Body of pancreas (tissue), 4 donors: ENCODE data around the gene CLCNKB. TPM values are rescaled to one million over a fixed set of nuclear protein-coding genes. Genes with fewer than 3 reads are reported as not detected.

Experiments used
- ATAC-seq: fragments of 150-250 bp; one replicate; pipeline ENCODE4 v1.9.1; 2016
- DNase-seq, 4 donors: peaks; one replicate each; pipeline ENCODE4 v3.0.0-alpha.2; 2019
- H3K27ac ChIP-seq, 4 donors: fragments of 200-600 bp; sonication (generic); 1 replicate in 3 of 4; 2 replicates in 1 of 4; pipeline versions ENCODE4 v1.5.1 to v1.6.1; 2016 to 2019; ENCODE audit warnings: mild to moderate bottlenecking in 1 of 4, mixed read lengths in 1 of 4, moderate library complexity in 1 of 4
- H3K27me3 ChIP-seq, 2 donors: fragments of 200-600 bp; sonication (generic); one replicate each; pipeline ENCODE4 v1.6.0; 2016; ENCODE audit warnings: mild to moderate bottlenecking in 1 of 2
- H3K36me3 ChIP-seq, 2 donors: fragments of 200-600 bp; sonication (generic); replicated peaks in 1 of 2; 2 replicates each; pipeline ENCODE4 v1.5.1; 2016; ENCODE audit warnings: low read depth in 2 of 2; ENCODE audit not compliant: insufficient read depth in 1 of 2
- H3K4me1 ChIP-seq: fragments of 200-600 bp; sonication (generic); one replicate; pipeline ENCODE4 v1.6.0; 2016
- H3K4me3 ChIP-seq, 2 donors: fragments of 200-600 bp; sonication (generic); 1 replicate in 1 of 2; 2 replicates in 1 of 2; pipeline ENCODE4 v1.5.1; 2016 to 2019
- H3K9me3 ChIP-seq, 3 donors: fragments of 200-600 bp; sonication (generic); 1 replicate in 2 of 3; 2 replicates in 1 of 3; pipeline ENCODE4 v1.5.1; 2016
- POLR2A ChIP-seq, 3 donors: fragments of 450-650 bp; IDR thresholded peaks; one replicate each; pipeline ENCODE4 v1.6.1; 2016; ENCODE audit warnings: antibody characterized with exemption in 3 of 3, mild to moderate bottlenecking in 2 of 3
- WGBS, 2 donors: methylation state at CpG; one replicate each; pipeline ENCODE4 v1.1.5; 2017; 5-methylcytosine and 5-hydroxymethylcytosine counted together
- intact Hi-C: fragments of 100-400 bp; cut with DNase I; formaldehyde crosslinking; loops from one replicate; pipeline ENCODE4 v1.15.1; 2023
- total RNA-seq, 2 donors: library from RNA; depleted of rRNA; stranded (reverse); fragments of >200 nt; gene quantifications; one replicate each; pipeline ENCODE4 v1.1.0, GENCODE V29; 2016
- TF ChIP-seq, protein P1 (sequence below), 7 experiments: fragments of 450-650 bp in 4 of 7; fragments of 200-600 bp in 3 of 7; sonication (generic) in 3 of 7; IDR thresholded peaks; one replicate each; pipeline ENCODE4 v1.5.1; 2016 to 2019; ENCODE audit warnings: antibody characterized with exemption in 7 of 7

CLCNKB gene
- total RNA-seq, 2 donors from 2014 or later, result 1.3 TPM; not detected in 1

GRCh38 chr1:16013908-16014258 lies 29.7 kb upstream of the CLCNKB start:
- DNase-seq (no peak), ATAC-seq (no peak)
- no peaks in the 10 kb centered on the region for H3K36me3 ChIP-seq
- 40 to 58% methylated on average over 3 to 4 of the region's 4 CpGs for WGBS, 2 donors
- H3K27ac ChIP-seq, result peak overlapping the region; percentile 20 to 77 (median 66)
- intact Hi-C loops, result no loop called here
- H3K4me1 ChIP-seq, result peaks cover 50% of the 10 kb centered on the region
- no peak overlapping the region for H3K4me3 ChIP-seq
- TF ChIP-seq, protein P1, sequence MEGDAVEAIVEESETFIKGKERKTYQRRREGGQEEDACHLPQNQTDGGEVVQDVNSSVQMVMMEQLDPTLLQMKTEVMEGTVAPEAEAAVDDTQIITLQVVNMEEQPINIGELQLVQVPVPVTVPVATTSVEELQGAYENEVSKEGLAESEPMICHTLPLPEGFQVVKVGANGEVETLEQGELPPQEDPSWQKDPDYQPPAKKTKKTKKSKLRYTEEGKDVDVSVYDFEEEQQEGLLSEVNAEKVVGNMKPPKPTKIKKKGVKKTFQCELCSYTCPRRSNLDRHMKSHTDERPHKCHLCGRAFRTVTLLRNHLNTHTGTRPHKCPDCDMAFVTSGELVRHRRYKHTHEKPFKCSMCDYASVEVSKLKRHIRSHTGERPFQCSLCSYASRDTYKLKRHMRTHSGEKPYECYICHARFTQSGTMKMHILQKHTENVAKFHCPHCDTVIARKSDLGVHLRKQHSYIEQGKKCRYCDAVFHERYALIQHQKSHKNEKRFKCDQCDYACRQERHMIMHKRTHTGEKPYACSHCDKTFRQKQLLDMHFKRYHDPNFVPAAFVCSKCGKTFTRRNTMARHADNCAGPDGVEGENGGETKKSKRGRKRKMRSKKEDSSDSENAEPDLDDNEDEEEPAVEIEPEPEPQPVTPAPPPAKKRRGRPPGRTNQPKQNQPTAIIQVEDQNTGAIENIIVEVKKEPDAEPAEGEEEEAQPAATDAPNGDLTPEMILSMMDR (IDR thresholded peaks at IDR 0.05), result no peak
- TF ChIP-seq POLR2A (IDR thresholded peaks at IDR 0.05), result no peak
- H3K9me3 ChIP-seq, result no peaks in the 10 kb centered on the region
- H3K27me3 ChIP-seq, result no peaks in the 10 kb centered on the region

DNA sequence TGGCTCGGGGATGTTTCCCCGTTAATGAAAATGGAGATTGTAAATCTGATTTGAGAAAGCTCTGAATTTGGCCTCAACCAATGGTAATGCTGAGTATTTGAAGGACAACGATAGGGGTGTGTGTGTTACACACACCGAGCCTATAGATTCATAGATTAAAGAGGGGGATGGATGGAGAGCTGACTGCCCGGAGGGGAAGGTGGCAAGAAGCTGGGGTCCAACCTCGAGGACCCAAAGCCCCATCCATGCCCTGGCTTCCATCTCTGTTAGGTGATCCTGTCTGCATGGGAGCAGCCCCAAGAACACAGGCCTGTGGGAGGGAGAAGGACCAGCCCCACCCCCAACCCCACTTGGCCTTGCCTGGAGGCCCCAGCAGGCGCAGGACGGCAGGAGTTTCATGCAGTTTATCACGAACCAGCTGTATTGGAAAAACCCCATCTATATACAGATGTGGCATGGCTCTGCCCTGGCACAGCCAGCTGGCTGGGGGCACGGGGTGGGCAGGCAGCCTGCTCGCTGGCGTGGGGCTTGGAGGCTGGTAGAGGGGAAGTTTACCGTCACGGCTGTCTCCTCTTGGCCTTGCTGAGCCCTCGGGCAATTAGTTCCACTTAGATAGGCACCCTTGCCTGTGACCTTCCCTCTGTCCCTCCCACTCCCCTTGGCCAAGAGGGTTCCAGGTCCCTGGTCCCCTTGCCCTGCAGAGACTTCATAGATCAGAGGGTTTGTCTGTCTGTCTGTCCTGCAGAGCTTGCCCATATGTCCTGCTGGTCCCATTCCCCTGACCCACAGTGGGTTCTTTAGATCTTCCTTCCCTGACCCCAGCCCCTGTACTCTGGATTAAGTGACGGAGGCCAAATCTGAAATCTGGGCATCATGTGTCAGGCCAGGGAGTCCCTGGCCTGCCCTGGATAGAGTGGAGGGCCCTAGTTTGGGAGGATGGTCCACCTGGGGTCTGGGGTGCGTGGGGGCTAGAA lies 28.8 kb upstream of the CLCNKB start:
- ATAC-seq (no peak), DNase-seq (peak in 3 of 4 donors; percentile 49 to 75 (median 51))
- Histone ChIP-seq H3K36me3 (no peaks in the 10 kb centered on the region), H3K4me3 (no peak overlapping the region), H3K4me1 (peaks cover 54% of the 10 kb centered on the region), H3K27me3 (no peaks in the 10 kb centered on the region), H3K9me3 (no peaks in the 10 kb centered on the region), H3K27ac (peak overlapping the region; percentile 7 to 70 (median 40))
- 56 to 68% methylated on average over 11 to 17 of the region's 17 CpGs for WGBS, 2 donors
- no peak for TF ChIP-seq POLR2A (IDR thresholded peaks at IDR 0.05)
- TF ChIP-seq, protein P1 (IDR thresholded peaks at IDR 0.05), result no peak
- intact Hi-C loops, result no loop called here

- no peak overlapping the region for H3K27ac ChIP-seq
- H3K4me1 ChIP-seq, result peaks cover 54% of the 10 kb centered on the region
- intact Hi-C loops, result no loop called here
Observed at GRCh38 chr1:16015491-16015890, 28.1 kb upstream of the CLCNKB start.

DNA sequence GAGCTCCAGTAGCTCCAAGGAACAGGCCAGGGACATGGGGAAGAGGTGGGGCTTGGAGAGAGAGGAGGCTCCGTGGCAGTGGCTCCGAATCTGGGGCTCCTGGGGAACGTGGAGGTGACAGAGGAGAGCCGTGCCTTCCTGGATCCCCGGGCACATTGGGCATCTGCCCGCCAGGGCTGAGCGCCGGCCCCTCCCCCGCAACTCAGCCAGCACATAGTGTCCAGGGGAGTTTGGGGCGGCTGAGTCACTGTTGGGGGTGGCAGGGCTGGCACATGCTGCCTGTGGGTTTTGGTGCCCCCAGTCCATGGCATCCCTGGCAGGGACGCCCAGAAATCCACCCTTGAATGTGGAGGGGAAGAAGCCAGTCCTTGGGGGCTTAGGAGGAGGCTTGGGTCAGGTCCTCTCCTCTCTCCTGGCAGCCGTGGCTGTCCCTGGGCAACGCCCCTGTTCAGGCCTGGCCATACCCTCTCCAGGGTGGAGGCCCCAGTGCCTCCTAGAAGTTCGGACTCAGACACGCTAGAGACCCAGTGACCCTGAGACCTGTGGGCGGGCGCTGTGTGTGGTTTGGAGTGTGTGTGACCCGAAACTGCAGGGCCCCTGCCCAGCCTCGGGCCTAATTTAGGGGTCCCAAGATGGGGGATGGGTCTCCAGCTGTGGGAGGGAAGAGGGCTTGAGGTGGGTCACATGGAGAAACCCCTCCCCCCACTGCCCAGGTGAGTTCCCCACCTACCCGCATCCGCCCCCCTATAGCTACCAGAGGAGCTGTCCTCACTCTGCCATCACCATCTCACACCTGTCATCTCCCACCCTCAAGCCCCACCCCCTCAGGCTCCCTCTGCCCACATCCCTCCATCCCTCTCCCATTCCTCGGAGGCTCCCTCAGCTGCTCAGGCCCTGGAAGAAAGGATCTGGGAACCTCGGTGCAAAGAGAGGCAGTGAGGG lies 27.4 kb upstream of the CLCNKB start:
- Histone ChIP-seq H3K4me1 (peaks cover 58% of the 10 kb centered on the region), H3K27ac (no peak overlapping the region), H3K9me3 (no peaks in the 10 kb centered on the region), H3K27me3 (no peaks in the 10 kb centered on the region), H3K36me3 (no peaks in the 10 kb centered on the region), H3K4me3 (no peak overlapping the region)
- DNase-seq (no peak), ATAC-seq (no peak)
- WGBS, 2 donors, result 70 to 74% methylated on average over 12 to 23 of the region's 23 CpGs
- intact Hi-C loops, result no loop called here
- TF ChIP-seq POLR2A (IDR thresholded peaks at IDR 0.05), result no peak
- TF ChIP-seq, protein P1 (IDR thresholded peaks at IDR 0.05), result no peak

More at GRCh38 chr1:16015491-16015890, 28.1 kb upstream of the CLCNKB start:
- Histone ChIP-seq H3K9me3 (no peaks in the 10 kb centered on the region), H3K4me3 (no peak overlapping the region), H3K36me3 (no peaks in the 10 kb centered on the region), H3K27me3 (no peaks in the 10 kb centered on the region)
- ATAC-seq, result no peak
- no peak for DNase-seq
- WGBS, 2 donors, result 92 to 94% methylated on average over 19 to 25 of the region's 25 CpGs
- TF ChIP-seq POLR2A (IDR thresholded peaks at IDR 0.05), result no peak
- TF ChIP-seq, protein P1 (IDR thresholded peaks at IDR 0.05), result no peak
